Right lobe of liver (tissue), 4 donors: Measurements from ENCODE around the gene ANK2.
"Not testable (repeated sequence)": the region's sequence is repeated elsewhere in the genome, so short reads cannot be mapped to it uniquely, and the experiment has no call there.

Experiments used
- CTCF ChIP-seq, 4 donors: fragments of 200-600 bp in 3 of 4; fragments of 450-650 bp in 1 of 4; IDR thresholded peaks; one replicate each; pipeline versions ENCODE4 v1.5.1 to v1.8.0; 2016 to 2022; ENCODE audit warnings: antibody characterized with exemption in 4 of 4, mild to moderate bottlenecking in 2 of 4
- POLR2A ChIP-seq: fragments of 450-650 bp; IDR thresholded peaks from one replicate; pipeline ENCODE4 v1.6.1; 2017; ENCODE audit warnings: antibody characterized with exemption, mild to moderate bottlenecking
- donor health status: DM: no; HTN: no; CAD: no.
- donor health status: DM: no; HTN: no; CAD: no.
- donor health status: DM: no; HTN: yes; CAD: no.

DNA sequence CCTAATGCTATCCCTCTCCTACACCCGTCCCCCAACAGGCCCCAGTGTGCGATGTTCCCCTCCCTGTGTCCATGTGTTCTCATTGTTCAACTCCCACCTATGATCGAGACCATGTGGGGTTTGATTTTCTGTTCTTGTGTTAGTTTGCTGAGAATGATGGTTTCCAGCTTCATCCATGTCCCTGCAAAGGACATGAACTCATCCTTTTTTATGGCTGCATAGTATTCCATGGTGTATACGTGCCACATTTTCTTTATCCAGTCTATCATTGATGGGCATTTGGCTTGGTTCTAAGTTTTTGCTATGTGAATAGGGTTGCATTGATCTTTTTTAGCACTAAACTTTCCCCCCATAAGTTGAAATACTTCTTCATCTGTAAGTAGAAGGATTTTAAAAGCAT, 195.3 kb downstream of the ANK2 start:
- not testable (repeated sequence) for TF ChIP-seq CTCF (IDR thresholded peaks at IDR 0.05); POLR2A
